ENCODE data around the gene ULK2. TPM values are rescaled to one million over a fixed set of nuclear protein-coding genes. Genes with fewer than 3 reads are reported as not detected.

The ULK2 gene
- total RNA-seq, 1 experiment from 2014 or later: 12.7 TPM

DNA sequence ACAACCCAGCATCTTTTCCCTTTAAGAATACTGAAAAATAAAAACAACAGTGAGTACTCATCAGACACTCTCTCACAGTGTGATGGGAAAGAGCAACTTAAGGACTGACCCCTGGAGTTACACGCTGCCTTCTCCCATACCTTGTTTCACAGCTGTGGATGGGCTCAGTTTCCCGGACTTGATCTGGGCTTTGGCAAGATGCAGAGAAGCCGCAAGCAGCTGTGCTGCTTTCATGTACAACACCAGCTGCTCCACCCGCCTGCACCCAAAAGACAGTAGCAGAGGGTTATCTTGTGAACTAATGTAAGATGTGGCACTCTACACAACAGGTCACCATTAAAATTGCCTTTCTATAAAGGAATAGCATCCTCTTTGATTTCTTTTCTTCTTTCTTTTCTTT is 86.9 kb downstream of the ULK2 start:
- no peaks in the 10 kb centered on the region for H3K9me3 ChIP-seq (ENCODE audit: control insufficient read depth in 1 of 2, insufficient read depth in 1 of 2, low read depth in 1 of 2, low read length in 2 of 2)
- H3K9me2 ChIP-seq (ENCODE audit: insufficient read depth): no peaks in the 10 kb centered on the region
- CTCF ChIA-PET: no interaction called here
- intact Hi-C loops (cut with micrococcal nuclease): no loop called here
- no peaks in the 10 kb centered on the region for H3K79me2 ChIP-seq (ENCODE audit: insufficient read depth, low read length)
- TF ChIP-seq, protein P1, sequence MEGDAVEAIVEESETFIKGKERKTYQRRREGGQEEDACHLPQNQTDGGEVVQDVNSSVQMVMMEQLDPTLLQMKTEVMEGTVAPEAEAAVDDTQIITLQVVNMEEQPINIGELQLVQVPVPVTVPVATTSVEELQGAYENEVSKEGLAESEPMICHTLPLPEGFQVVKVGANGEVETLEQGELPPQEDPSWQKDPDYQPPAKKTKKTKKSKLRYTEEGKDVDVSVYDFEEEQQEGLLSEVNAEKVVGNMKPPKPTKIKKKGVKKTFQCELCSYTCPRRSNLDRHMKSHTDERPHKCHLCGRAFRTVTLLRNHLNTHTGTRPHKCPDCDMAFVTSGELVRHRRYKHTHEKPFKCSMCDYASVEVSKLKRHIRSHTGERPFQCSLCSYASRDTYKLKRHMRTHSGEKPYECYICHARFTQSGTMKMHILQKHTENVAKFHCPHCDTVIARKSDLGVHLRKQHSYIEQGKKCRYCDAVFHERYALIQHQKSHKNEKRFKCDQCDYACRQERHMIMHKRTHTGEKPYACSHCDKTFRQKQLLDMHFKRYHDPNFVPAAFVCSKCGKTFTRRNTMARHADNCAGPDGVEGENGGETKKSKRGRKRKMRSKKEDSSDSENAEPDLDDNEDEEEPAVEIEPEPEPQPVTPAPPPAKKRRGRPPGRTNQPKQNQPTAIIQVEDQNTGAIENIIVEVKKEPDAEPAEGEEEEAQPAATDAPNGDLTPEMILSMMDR (IDR thresholded peaks at IDR 0.05 in 2 of 3, conservative IDR thresholded peaks at IDR 0.05 in 1 of 3; ENCODE audit: borderline replicate concordance in 1 of 3, insufficient read depth in 1 of 3, low read depth in 2 of 3, low read length in 2 of 3): no peak
- TF ChIP-seq, protein P2, sequence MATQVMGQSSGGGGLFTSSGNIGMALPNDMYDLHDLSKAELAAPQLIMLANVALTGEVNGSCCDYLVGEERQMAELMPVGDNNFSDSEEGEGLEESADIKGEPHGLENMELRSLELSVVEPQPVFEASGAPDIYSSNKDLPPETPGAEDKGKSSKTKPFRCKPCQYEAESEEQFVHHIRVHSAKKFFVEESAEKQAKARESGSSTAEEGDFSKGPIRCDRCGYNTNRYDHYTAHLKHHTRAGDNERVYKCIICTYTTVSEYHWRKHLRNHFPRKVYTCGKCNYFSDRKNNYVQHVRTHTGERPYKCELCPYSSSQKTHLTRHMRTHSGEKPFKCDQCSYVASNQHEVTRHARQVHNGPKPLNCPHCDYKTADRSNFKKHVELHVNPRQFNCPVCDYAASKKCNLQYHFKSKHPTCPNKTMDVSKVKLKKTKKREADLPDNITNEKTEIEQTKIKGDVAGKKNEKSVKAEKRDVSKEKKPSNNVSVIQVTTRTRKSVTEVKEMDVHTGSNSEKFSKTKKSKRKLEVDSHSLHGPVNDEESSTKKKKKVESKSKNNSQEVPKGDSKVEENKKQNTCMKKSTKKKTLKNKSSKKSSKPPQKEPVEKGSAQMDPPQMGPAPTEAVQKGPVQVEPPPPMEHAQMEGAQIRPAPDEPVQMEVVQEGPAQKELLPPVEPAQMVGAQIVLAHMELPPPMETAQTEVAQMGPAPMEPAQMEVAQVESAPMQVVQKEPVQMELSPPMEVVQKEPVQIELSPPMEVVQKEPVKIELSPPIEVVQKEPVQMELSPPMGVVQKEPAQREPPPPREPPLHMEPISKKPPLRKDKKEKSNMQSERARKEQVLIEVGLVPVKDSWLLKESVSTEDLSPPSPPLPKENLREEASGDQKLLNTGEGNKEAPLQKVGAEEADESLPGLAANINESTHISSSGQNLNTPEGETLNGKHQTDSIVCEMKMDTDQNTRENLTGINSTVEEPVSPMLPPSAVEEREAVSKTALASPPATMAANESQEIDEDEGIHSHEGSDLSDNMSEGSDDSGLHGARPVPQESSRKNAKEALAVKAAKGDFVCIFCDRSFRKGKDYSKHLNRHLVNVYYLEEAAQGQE (IDR thresholded peaks at IDR 0.05; ENCODE audit: low read depth): no peak
- no peak for TF ChIP-seq YY1 (IDR thresholded peaks at IDR 0.05; ENCODE audit: extremely low read depth, insufficient replicate concordance, low read depth, low read length)
- no peak for TF ChIP-seq EGR1 (IDR thresholded peaks at IDR 0.05; ENCODE audit: low read depth)
- H3K36me3 ChIP-seq (ENCODE audit: control insufficient read depth in 1 of 2, insufficient read depth in 2 of 2, low read length in 2 of 2): no peaks in the 10 kb centered on the region
- ATAC-seq (no peak), DNase-seq (ENCODE audit: low read depth, low spot score) (no peak)
- no peak overlapping the region for H3K4me2 ChIP-seq (ENCODE audit: low read length)
- RAD21 ChIA-PET (ENCODE audit: low non-redundant PET in 1 of 2, low total read pairs in 2 of 2, uncharacterized antibody in 2 of 2, unreplicated experiment in 2 of 2): no interaction called here
- POLR2A ChIA-PET: no interaction called here
- no TSS peak for BruUV-seq (replicated peaks)
- H3K9ac ChIP-seq (ENCODE audit: low read length): no peak overlapping the region
- H2AFZ ChIP-seq (ENCODE audit: low read depth, low read length, poor library complexity, severe bottlenecking): no peak overlapping the region
- H3K27me3 ChIP-seq (ENCODE audit: insufficient read depth, low read length): no peaks in the 10 kb centered on the region
- H3K27ac ChIP-seq (ENCODE audit: low read depth, low read length): no peak overlapping the region
- no peaks in the 10 kb centered on the region for H3K4me1 ChIP-seq (ENCODE audit: control insufficient read depth in 1 of 2, insufficient read depth in 2 of 2, low read length in 2 of 2)
- H3K4me3 ChIP-seq (replicated peaks in 1 of 2; ENCODE audit: low read depth in 1 of 2, low read length in 2 of 2): no peak overlapping the region
- no peaks in the 10 kb centered on the region for H4K20me1 ChIP-seq (ENCODE audit: insufficient read depth)
